Neural crest cell (in vitro differentiated cells): ENCODE measurements around the gene RPH3AL. TPM values are rescaled to one million over a fixed set of nuclear protein-coding genes. Genes with fewer than 3 reads are reported as not detected.

Experiments used
- DNase-seq: peaks from one replicate; pipeline ENCODE4 v3.0.0; 2021; ENCODE audit warnings: low read depth, mixed read lengths, low spot score
- H3K27ac Mint-ChIP-seq: one replicate; pipeline ENCODE4 v1.8.0; 2021; ENCODE audit warnings: mild to moderate bottlenecking, mixed read lengths; ENCODE audit not compliant: unreplicated experiment
- H3K27me3 Mint-ChIP-seq: 2 replicates; pipeline ENCODE4 v1.8.0; 2021; ENCODE audit warnings: low read depth, mild to moderate bottlenecking, mixed read lengths
- H3K36me3 Mint-ChIP-seq: 2 replicates; pipeline ENCODE4 v1.8.0; 2021; ENCODE audit warnings: low read depth, mild to moderate bottlenecking, mixed read lengths
- H3K4me1 Mint-ChIP-seq: 2 replicates; pipeline ENCODE4 v1.8.0; 2021; ENCODE audit warnings: mixed read lengths
- H3K4me3 Mint-ChIP-seq: one replicate; pipeline ENCODE4 v1.8.0; 2021; ENCODE audit warnings: mild to moderate bottlenecking, mixed read lengths
- H3K9me3 Mint-ChIP-seq: 2 replicates; pipeline ENCODE4 v1.8.0; 2021; ENCODE audit warnings: mixed read lengths
- total RNA-seq: library from RNA; stranded (reverse); gene quantifications from 2 replicates; pipeline ENCODE4 v1.2.1, GENCODE V29; 2021
- TF ChIP-seq, protein P1 (sequence below): fragments of 200-600 bp; sonication (generic); conservative IDR thresholded peaks from 2 replicates; pipeline ENCODE4 v1.5.0; 2021; ENCODE audit warnings: antibody characterized with exemption, mild to moderate bottlenecking

Gene RPH3AL
- total RNA-seq, 1 donor from 2014 or later: 1.9 TPM

GRCh38 chr17:263271-263670, 89.3 kb downstream of the RPH3AL start:
- Mint-ChIP-seq H3K36me3 (peaks cover 11% of the 10 kb centered on the region), H3K27ac (no peak overlapping the region), H3K9me3 (peaks cover 4% of the 10 kb centered on the region), H3K4me3 (no peak overlapping the region), H3K27me3 (peaks cover 15% of the 10 kb centered on the region), H3K4me1 (peaks cover 13% of the 10 kb centered on the region)
- TF ChIP-seq, protein P1, sequence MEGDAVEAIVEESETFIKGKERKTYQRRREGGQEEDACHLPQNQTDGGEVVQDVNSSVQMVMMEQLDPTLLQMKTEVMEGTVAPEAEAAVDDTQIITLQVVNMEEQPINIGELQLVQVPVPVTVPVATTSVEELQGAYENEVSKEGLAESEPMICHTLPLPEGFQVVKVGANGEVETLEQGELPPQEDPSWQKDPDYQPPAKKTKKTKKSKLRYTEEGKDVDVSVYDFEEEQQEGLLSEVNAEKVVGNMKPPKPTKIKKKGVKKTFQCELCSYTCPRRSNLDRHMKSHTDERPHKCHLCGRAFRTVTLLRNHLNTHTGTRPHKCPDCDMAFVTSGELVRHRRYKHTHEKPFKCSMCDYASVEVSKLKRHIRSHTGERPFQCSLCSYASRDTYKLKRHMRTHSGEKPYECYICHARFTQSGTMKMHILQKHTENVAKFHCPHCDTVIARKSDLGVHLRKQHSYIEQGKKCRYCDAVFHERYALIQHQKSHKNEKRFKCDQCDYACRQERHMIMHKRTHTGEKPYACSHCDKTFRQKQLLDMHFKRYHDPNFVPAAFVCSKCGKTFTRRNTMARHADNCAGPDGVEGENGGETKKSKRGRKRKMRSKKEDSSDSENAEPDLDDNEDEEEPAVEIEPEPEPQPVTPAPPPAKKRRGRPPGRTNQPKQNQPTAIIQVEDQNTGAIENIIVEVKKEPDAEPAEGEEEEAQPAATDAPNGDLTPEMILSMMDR: no peak
- no peak for DNase-seq

DNA sequence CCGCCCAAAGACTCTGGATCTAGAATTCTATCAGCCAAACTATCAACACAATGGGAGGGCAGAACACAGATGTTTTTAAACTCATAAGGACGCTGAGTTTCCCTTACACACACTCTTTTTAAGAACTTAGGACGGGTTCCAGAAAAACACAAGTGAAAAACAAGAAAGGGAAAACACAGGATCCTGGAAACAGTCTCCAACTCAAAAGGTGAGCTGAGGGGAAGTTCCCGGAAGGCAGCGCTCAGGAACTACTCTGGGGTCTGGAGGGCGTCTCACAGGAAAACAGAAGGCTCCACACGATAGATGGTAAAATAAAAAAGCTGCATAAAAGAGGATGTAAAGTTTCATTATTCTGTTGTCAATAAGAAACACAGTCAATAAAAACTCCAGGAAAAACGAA, 91.0 kb downstream of the RPH3AL start:
- Mint-ChIP-seq H3K27me3 (peaks cover 12% of the 10 kb centered on the region), H3K9me3 (peaks cover 4% of the 10 kb centered on the region), H3K4me3 (no peak overlapping the region), H3K36me3 (peaks cover 11% of the 10 kb centered on the region), H3K4me1 (no peaks in the 10 kb centered on the region), H3K27ac (no peak overlapping the region)
- no peak for DNase-seq
- TF ChIP-seq, protein P1: no peak

- Mint-ChIP-seq H3K36me3 (peaks cover 11% of the 10 kb centered on the region), H3K4me3 (no peak overlapping the region), H3K27ac (no peak overlapping the region), H3K27me3 (peaks cover 12% of the 10 kb centered on the region), H3K4me1 (no peaks in the 10 kb centered on the region), H3K9me3 (peaks cover 4% of the 10 kb centered on the region)
- DNase-seq: no peak
- TF ChIP-seq, protein P1: no peak
Measured at GRCh38 chr17:260944-261343, 91.7 kb downstream of the RPH3AL start.

DNA sequence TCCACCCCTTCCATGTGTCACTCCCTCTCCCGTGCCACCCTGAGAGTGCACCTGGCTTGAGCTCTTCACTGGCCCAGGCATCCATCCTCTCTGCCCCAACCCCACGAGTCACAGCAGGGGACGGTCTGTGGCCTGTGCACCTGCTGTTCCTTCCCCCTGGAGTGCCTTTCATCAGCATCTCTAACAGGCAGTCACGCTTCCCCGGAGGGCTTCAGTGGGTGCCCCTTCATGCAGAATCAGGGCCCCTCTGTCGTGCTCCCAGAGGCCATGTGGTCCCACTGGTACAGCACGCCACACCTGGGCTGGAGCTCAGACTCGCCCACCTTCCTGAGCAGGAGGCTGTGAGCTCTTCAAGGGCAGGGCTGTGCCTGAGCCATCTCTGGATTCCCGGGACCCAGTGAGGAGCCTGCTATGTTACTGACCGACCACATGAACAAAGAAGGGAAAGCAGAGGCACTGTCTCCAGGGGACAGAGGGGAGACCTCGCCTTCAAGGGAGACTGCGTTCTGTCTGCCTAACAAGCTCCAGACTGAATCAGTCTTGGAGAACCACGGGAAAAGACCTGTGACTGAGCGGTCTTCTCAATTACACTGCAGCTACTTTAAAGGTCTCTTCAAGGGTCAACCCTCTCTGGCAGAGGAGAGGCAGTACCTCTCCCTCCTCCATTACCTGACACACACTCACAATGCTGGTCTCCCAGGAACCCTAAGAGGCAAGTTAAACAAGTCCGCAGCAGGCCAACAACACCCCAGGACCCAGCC, 92.4 kb downstream of the RPH3AL start:
- no peak overlapping the region for H3K27ac Mint-ChIP-seq
- peaks cover 12% of the 10 kb centered on the region for H3K27me3 Mint-ChIP-seq
- H3K4me3 Mint-ChIP-seq: no peak overlapping the region
- no peak for DNase-seq
- no peaks in the 10 kb centered on the region for H3K4me1 Mint-ChIP-seq
- peaks cover 11% of the 10 kb centered on the region for H3K36me3 Mint-ChIP-seq
- H3K9me3 Mint-ChIP-seq: peaks cover 4% of the 10 kb centered on the region
- TF ChIP-seq, protein P1: no peak

DNA sequence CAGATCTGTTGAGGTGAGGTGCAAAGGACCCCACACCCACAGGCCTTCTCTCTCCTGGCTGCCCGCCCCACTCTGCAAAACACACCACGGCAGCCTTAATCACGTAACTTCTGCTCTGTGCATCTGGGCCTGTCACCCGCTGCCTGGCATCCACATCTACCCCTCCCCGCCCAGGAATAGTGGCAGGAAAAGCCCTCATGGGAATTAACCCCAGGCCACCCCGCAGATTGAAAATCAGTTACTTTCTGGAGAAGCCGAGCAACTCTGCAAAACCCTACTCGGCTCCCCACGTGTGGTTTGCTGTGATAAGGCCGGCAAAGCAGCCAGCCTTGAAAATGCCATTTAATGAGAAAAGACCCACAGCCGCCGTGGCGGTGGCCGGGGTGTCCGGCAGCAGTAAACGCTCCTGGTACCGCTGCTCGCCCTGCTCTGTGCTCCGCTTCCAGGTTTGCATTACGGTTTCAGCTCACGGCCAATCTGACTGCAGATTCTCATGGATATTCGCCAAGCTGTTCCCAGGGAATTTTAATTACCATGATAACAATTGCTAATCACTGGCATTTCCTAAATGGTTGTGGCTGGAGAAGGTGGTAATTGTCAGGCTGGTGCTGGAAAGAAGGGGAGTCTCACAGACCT, 93.1 kb downstream of the RPH3AL start:
- TF ChIP-seq, protein P1: no peak
- peaks cover 4% of the 10 kb centered on the region for H3K9me3 Mint-ChIP-seq
- no peak overlapping the region for H3K27ac Mint-ChIP-seq

More for the DNA sequence above, 93.1 kb downstream of the RPH3AL start:
- no peaks in the 10 kb centered on the region for H3K4me1 Mint-ChIP-seq
- no peak overlapping the region for H3K4me3 Mint-ChIP-seq
- DNase-seq: no peak
- peaks cover 11% of the 10 kb centered on the region for H3K36me3 Mint-ChIP-seq
- peaks cover 12% of the 10 kb centered on the region for H3K27me3 Mint-ChIP-seq
